IPS DF 4.7 (cell line): Measurements from ENCODE around the gene PACC1.

Experiments used
- DNase-seq: peaks from one replicate; pipeline ENCODE4 v3.0.0-alpha.2; 2013; ENCODE audit warnings: low spot score; ENCODE audit errors: extremely low read depth

PACC1 gene

DNA sequence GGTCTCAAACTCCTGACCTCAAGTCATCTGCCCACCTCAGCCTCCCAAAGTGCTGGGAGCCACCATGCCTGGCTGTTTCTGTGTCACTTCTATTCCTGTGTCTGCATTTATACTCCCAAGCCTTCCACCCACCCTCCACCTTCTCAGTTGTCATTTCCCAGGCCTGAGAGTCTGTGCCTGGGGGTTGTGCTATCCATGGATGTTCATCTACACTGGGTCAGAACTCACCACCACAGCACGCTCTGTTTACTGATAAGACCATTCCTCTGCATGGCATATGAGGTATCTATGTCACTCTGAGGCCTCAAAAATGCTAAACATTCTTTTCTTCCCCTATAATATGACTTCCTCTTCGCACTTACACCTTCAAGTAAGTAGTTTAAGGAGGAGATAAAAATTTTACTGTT is 24.1 kb upstream of the PACC1 start:
- no peak for DNase-seq

DNA sequence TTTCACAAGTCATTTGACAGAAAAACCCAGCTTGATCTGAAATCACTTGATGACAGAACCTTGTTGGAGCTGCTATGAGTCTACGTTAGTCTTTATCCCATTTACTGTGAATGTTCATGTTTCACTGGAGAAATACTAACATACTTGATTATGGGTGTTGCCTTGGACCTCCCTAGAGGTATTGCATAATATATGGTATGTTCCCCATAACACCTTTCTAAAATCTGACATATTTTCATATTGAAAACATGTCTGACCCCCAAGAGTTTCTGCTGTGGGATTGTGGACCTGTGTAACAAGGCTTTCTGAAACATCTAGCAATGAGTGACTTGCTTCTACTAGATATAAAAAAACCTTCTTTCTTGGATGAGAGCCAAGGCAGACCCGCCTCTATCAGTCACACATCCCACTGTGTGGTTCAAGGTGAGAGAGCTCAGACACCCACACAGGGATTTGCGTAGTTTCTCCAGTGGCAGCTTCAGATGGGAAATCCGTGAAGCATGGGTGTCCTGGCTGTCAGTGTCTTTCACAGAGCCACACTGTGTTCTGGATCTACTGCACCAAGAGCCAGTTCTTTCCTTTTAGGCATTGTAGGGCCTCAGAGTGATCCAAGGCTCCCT is 22.6 kb upstream of the PACC1 start:
- no peak for DNase-seq

DNA sequence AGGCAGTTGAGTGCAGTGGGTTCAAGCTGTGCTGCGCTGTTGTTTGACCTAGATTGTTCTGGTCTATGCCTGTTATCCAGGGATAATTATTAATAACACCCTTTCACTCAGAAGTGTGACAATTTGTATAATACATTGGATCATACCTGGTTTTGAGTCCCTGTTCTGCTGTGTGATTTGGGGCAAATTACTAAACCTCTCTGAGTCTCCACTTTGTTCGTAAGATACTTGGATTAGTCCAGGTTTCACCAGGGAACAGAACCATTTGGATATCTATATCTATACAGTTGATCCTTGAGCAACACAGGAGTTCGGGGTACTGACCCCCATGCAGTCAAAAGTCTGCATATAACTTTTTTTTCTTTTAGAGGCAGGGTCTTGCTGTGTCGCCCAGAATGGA is 20.3 kb upstream of the PACC1 start:
- DNase-seq = no peak

DNA sequence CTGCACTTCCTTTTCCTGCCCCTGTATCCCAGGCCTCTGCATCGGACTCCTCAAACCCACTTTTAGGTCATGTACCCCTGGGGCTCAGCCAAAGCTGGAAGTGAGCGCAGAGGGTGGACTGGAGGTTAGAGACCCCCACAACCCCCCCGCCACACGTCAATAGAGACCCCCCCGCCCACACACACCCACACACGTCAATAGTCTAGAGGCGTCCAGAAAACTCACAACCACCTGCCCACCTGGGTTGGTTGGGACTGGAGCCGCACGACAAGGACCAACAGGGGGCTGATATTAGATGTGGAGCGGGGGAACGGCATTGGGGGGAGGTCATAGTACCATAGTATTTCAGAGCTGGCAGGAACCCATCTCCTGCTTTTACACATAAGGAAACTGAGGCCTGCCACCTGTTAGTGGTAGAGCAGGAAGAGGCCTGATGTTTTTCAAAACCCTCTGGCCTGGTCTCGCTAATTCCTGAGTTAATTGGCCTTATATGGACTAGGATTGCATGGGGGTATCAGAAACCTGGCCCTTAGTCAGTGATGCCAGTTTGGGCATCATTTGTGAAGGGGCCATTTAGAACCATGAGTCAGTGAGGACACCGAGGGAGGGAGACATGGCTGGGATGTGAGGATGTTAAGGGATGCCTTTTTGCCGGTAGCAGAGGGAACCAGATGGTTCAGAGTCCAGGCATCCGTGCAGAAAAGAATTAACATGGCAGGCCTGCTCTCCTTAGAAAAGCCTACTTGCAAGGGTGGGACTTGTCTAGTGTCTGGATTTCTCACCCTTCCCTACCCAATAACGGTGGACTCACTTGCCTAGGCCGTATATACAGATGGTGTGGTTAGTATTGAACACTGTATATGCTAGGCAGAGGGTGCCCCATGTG is 19.1 kb upstream of the PACC1 start:
- DNase-seq = no peak

DNA sequence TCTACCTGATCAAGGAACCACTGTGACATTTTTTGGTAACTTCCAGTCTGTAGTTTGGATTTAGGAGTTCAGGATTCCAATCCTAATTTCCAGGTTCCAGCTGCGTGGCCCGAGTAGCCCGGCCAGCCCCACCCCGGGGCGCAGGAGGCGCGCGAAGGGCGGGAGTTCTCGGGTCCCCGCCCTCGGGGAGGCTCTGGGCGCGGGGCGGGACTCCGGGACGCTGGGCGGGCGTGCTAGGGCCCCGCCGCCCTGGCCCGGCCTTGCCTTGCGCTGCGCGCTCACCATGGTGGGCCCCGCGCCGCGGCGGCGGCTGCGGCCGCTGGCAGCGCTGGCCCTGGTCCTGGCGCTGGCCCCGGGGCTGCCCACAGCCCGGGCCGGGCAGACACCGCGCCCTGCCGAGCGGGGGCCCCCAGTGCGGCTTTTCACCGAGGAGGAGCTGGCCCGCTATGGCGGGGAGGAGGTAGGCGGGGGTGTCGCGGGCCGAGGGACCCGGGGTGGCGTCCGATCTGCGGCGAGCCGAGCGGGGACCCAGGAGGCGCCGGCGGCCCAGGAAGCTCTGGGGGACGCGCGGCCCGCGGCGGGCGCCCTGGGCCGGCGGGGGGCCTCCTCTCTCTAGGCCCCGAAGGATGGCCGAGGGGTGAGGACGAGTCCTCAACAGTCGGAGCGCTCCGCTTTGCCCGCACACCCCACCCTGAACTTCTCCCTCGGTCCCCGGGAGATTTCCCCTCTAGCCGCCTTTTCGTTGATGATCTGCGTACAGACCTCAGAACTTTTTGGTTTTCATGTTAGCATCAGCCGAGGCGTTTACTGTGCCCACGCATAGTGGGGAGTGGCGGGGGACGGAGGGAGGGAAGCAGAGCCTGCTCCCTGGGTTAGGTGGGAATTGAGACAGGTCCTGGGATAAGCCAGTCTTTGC is 18.2 kb upstream of the PACC1 start, which contains the start of gene NENF:
TSS of gene NENF (plus strand) at position 260 of the 916 bp plus-strand sequence. CDS start at position 284, 24 bp downstream.
- DNase-seq = no peak

DNA sequence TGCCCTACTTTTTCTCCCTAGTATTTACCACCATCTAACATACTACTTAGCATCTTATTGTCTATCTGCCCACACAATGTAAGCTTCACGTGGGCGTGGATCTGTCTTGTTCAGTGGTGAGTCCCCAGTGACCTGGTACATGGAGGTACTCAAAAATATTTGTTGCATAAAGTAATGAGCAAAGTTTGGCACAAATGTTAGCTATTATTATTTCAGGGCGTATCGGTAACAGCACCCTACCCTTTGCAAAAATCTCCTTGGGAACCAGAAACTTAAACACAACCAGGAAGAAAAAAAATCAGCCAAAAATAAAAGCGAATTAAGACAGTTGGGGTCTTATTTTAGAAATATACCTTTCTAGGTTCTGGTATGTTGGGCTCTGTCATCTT is 17.6 kb upstream of the PACC1 start:
- DNase-seq = no peak

DNA sequence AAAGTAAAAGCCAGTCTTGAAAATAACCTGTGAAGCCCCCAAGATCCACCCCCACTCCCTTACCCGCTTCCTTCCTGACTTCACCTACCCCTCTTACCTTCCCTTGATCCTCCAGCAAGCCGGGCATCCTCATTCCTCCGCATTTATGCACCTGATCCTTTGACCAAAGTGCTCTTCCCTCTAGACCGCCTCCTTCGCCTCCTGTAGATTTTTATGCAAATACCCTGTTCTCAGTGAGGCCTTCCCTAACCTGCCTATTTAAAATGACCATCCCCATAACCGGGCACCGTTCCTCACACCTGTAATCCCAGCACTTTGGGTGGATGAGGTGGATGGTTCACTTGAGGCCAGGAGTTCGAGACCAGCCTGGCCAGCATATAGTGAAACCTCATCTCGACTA is 17.0 kb upstream of the PACC1 start:
- no peak for DNase-seq

DNA sequence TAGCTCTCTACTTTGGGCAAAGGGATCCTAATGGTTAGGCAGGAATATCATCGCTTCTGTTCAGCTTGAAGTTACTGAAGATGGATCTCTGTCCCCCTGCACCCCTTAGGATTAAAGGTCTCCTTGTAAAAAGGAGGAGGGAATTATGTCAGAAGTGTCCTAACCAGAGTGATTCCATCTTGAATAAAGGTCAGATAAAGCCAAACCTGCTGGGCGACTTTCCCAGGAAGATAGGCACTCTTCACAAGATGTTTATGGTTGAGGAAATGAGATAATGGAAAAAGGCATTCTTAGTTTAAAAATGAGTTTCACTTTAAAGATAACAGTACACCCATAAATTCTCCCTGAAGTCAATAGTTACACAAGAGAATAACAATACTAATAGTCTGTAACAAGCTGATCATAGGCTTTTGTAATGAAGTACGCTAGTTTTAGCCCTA is 16.3 kb upstream of the PACC1 start:
- no peak for DNase-seq

DNA sequence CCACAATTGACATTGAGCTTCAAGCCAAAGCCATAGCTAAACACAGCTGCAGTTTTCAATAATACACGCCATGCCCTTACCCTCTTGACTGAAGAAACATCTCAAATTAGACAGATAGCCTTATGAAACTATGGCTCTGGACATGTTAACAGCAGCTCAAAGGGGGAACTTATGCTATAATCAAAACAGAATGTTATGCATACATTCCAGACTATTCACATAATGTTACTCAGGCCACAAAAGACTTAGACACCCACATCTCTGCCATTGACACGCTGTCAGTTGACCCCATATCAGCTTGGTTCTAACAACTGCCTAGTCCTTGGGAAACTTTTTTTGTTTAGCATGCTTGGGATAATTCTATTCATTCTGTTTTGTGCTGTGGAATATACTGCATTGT is 15.7 kb upstream of the PACC1 start:
- DNase-seq = no peak

DNA sequence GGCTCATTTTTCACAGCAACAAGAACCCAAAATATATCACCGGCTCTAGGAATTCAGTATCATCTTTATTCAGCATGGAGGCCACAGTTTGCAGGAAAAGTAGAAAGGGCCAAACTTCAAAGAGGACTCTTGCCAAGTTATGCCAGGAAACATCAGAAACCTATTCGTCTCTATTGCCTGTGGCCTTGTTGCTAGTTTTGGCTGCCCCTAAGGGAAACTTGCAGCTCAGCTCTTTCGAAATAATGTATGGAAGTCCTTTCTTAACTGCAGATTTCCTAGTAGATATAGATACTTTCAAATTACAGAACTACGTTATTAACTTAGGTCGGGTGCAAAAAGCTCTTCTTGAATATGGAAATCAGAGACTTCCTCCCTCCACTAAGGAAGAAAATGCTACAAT is 13.8 kb upstream of the PACC1 start:
- DNase-seq = no peak

DNA sequence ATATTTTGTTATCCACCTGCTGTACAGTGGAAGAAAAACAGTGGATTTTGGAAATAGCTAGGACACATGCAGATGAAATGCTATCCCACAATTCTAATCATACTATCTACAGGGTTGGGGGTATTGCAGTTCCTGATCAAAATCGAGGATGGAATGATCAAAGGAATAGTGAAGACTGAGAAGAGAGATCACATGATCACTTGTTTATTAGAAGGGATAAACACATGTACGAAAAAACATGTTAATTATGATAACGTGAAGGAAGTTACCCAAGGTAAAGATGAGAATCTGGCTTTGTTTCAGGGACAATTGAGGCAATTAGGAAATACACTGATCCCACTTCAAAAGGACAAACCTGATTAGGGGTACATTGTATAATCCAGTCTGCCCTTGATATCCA is 9.2 kb upstream of the PACC1 start:
- DNase-seq = no peak

DNA sequence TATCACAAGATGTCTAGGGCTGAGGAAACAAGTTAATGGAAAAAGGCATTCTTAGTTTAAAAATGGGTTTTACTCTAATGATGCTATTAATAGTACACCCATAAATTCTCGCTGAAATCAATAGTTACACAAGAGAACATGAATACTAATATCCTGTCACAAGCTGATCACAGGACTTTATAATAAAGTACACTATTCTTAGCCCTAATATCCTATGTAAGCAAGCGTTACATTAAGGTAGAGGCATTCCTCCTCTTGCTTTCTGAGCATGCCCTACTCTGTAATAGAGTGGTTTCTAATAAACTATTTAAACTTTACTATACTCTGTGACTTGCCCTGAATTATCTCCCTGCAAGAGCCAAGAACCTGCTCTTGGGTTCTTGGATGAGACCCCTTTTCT is 6.5 kb upstream of the PACC1 start:
- DNase-seq = no peak

DNA sequence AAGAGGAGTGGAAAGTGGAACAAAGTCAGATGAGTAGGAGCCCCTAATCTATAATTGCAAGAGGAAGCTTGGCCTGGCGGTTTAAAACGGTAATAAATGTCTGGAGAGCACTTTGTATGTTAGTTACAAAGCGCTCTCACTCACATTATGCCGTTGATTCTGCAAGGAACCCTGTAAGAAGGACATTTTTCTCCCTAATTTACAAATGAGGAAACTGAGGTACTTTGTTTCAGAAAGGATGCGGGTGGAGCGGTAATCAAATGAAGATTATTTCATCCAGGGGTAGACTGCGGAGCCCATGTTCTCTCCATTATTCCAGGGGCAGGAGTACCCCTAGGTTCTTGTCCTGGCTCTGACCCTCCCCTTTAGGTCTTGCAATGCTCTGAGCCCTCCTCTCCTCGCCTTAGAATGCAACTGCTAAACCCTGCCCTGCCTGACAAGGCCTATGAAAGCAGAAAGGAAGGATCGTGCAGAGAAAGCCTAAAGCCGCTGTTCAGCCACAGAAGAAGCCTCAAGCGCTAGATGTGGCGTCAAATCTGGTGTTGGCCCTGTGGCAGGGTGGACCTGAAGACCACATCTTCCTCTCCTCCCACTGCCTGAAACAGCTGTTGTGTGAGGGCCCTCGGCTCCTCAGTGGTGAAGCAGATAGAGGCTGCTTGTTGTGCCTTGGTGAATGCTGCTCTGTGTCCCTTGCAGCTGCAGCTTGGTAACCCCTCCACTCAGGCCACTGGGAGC is 588 bp upstream of the PACC1 start:
- no peak for DNase-seq

DNA sequence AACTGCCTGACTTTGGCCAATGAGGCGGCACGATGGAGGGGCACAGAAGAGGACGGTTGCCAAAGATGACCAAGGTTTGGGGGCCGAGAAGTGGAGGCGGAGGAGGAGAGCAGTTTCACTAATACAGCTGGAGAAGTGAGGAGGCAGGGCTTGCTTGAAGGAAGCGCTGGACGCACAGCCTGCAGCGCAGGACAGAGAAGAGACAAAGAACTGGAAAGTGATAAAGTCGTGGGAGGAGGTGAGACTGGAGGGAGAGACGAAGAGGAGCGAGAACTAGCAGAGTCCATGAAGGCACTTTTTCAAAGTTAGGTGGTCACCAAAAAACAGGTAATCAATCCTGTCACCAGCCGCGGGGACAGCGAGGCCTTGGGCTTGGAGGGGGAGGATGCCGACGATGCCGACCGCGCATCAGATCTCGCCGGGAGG is 771 bp downstream of the PACC1 start:
- DNase-seq = no peak

DNA sequence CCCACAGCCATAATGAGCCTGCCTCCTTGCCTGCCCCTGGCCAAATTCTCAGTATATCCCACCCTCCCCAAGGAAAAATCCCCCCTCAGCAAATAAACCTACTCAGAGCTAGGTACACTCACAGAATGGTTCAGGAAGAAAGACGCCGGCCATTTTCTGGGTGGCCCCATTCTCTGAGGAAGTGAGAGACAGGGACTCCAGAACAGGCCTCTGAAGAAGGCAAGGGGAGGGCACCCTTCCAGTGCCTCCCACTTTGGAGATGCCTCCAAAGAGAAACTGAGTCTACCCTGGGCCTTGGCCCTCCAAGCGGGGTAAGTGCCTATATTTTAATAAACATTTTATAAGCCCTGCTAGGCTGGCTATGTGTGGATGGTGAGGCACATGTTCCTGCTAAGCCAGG is 2.3 kb downstream of the PACC1 start:
- no peak for DNase-seq

DNA sequence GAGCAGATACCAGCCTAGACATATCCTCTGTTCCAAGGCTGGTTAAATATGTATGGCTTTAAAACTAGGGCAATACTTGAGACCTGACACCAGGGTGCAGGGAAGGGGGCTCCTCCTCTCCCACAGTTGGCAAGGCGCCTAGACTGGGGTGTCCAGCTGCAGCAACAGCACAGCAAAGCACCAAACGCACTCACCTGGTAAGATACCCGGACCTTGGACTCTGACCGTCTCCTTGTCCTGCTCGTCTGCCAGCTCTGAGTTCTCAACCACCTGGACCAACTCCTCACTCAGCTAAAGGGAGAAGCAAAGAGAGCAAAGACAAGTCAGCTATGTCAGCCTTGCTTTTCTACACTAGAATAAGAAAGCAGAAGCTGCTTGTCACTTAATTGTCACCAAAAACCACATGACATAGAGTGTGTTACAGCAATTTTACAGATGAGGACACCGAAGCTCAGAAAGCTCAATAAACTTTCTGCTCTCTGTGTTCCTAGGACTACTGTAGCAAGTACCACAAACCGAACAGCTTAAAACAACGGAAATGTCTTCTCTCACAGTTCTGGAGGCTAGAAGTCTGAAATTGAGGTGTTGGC is 4.4 kb downstream of the PACC1 start:
- DNase-seq = no peak

DNA sequence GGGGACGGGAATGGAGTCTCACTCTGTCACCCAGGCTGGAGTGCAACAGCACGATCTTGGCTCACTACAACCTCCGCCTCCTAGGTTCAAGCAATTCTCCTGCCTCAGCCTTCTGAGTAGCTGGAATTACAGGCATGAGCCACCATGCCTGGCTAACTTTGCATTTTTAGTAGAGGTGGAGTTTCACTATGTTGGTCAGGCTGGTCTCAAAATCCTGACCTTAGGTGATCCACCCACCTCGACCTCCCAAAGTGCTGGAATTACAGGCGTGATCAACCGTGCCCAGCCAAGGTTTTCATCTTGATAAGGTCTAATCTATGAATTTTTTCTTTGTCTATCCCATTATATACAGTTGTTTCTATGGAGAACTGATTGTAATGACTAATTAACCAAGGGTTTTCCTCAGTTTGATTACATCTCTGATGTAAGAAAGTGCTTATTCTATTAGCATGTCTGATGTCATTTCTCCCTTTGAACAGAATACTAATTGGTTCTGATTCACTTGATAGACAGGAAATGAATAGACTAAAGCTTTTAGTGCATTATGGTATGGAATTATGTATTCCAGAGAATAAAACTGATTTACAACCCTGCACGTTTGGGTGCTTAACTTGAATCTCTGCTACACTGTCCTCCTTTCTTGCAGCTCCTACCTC is 11.9 kb downstream of the PACC1 start:
- no peak for DNase-seq

DNA sequence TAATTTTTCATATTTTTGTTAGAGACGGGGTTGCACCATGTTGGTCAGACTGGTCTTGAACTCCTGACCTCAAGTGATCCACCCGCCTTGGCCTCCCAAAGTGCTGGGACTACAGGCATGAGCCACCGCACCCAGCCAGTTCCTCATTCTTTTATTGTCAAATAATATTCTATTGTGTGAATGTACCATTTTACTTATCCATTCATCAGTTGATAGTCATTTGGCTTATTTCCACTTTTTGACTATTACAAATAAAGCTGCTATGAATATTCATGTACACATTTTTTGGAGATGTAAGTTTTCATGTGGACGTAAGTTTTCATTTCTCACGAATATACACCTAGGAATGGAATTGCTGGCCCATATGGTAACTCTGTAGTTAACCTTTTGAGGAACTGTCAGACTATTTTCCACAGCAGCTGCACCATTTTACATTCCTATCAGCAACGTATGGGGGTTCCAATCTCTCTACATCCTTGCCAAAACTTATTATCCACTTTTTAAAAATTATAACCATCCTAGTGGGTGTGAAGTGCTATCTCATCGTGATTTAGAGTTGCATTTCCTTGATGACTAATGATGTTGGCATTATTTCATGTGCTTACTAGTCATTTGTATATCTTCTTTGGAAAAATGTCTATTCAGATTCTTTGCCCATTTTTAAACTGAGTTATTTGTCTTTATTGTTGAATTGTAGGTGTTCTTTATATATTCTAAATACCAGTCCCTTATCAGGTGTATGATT is 12.7 kb downstream of the PACC1 start:
- no peak for DNase-seq

DNA sequence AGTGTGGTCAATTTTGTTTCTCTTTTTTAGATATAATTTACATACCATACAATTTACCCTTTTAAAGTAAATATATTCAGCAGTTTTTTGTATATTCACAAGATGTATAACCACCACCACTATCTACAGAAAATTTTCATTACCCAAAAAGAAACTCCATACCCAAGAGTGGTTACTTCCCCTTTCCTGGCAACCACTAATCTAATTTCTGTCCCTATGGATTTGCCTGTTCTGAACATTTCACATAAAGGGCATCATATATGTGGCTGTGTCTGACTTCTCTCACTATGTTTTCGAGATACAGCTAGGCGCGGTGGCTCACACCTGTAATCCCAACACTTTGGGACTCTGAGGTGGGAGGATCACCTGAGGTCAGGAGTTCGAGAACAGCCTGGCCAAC is 13.6 kb downstream of the PACC1 start:
- no peak for DNase-seq

DNA sequence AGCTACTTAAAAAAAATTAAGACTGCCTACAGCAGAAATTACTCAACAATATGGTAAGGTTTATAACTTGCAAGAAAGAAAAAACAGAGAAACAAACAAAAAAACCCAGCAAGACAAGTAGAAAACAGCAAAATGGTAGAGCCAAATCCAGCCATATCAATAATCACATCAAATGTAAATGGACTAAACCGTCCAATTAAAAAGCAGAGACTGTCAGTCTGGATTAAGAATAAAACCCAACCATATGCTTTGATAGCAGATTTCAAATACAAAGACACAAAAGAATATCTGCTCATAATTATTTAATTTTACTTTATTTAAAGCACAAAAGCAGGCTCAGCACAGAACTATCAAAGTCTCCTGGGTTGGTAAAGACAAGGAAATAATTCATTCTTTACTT is 17.5 kb downstream of the PACC1 start:
- DNase-seq = no peak
